HL-60 (cell line): ENCODE measurements around the gene PPM1A.

Experiments used
- CTCF ChIP-seq: IDR thresholded peaks from one replicate; pipeline ENCODE4 v1.5.1; 2011; ENCODE audit warnings: low read length, control low read depth, inconsistent platforms; ENCODE audit not compliant: insufficient read depth
- GABPA ChIP-seq: IDR thresholded peaks from 2 replicates; pipeline ENCODE4 v1.6.1; 2012; ENCODE audit warnings: low read depth
- POLR2AphosphoS5 ChIP-seq: IDR thresholded peaks from 2 replicates; pipeline ENCODE4 v1.6.1; 2012; ENCODE audit warnings: low read depth
- REST ChIP-seq: IDR thresholded peaks from 2 replicates; pipeline ENCODE4 v1.6.1; 2012; ENCODE audit warnings: low read depth; ENCODE audit not compliant: insufficient replicate concordance
- SPI1 ChIP-seq: IDR thresholded peaks from 2 replicates; pipeline ENCODE4 v1.6.1; 2012; ENCODE audit warnings: low read depth, mild to moderate bottlenecking, borderline replicate concordance

DNA sequence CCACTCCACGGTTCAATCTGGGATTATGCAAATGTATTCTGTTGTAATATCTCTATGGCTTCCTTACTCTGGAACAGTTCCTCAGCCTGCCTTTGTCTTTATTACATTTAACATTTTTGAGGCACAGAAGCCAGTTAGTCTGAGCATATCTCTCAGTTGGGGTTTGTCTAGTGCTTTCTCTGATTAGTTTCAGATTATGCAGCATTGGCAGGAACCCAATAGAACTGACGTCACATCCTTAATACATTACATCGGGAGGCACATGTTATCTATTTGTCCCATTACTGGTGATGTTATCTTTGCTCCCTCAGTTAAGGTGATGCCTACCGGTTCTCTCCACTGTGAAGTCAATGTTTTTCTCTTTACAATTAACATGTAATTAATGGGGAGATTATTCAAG, 62.4 kb downstream of the PPM1A start:
- TF ChIP-seq CTCF (no peak), GABPA (no peak), POLR2AphosphoS5 (no peak), REST (no peak), SPI1 (no peak)
